B cell (primary cell): ENCODE measurements around the gene WDR70. TPM values are rescaled to one million over a fixed set of nuclear protein-coding genes. Genes with fewer than 3 reads are reported as not detected.

ENCODE experiments used
- ATAC-seq: fragments of 200-7000 bp; cut with Tn5 transposase; one replicate; pipeline ENCODE4 v1.10.0; 2021; ENCODE audit warnings: low read depth, mild to moderate bottlenecking, moderate number of reproducible peaks, moderate library complexity
- CTCF ChIA-PET: fragments of 350-600 bp; sonication (Branson Sonifier 250); formaldehyde crosslinking; loops from one replicate; lab custom pipeline; 2021; ENCODE audit warnings: antibody characterized with exemption, inconsistent platforms; lab: Charles Lee
- POLR2A ChIA-PET: fragments of 350-600 bp; sonication (Branson Sonifier 250); formaldehyde crosslinking; loops from one replicate; lab custom pipeline; 2021; ENCODE audit warnings: antibody characterized with exemption; lab: Charles Lee
- DNase-seq: peaks from one replicate; pipeline ENCODE4 v3.0.0; 2013
- H2AFZ ChIP-seq: 2 replicates; pipeline ENCODE4 v1.6.1; 2012; ENCODE audit warnings: mild to moderate bottlenecking, low read depth, low read length; ENCODE audit not compliant: insufficient read depth, poor library complexity, severe bottlenecking
- H3K27ac ChIP-seq, 2 donors: 1 replicate in 1 of 2; 2 replicates in 1 of 2; pipeline ENCODE4 v1.5.1; 2012 to 2013; ENCODE audit warnings: low read length in 2 of 2, mild to moderate bottlenecking in 2 of 2, moderate library complexity in 1 of 2
- H3K27me3 ChIP-seq, 4 experiments: fragments of 200-600 bp in 1 of 4; sonication (generic) in 1 of 4; replicated peaks in 1 of 4; 1 replicate in 2 of 4; 2 replicates in 2 of 4; pipeline versions ENCODE4 v1.6.1 to v1.7.0; 2013 to 2016; ENCODE audit warnings: low read length in 3 of 4, mild to moderate bottlenecking in 2 of 4, mixed read lengths in 1 of 4, moderate library complexity in 1 of 4; ENCODE audit not compliant: insufficient read depth in 4 of 4, control insufficient read depth in 3 of 4; ENCODE audit errors: control extremely low read depth in 1 of 4
- H3K36me3 ChIP-seq, 2 experiments: replicated peaks in 1 of 2; 1 replicate in 1 of 2; 2 replicates in 1 of 2; pipeline versions ENCODE4 v1.6.1 to v1.7.1; 2013; ENCODE audit warnings: low read length in 1 of 2; ENCODE audit not compliant: insufficient read depth in 2 of 2, control insufficient read depth in 1 of 2; ENCODE audit errors: control extremely low read depth in 1 of 2, extremely low read depth in 1 of 2
- H3K4me1 ChIP-seq, 2 donors: fragments of 200-600 bp in 1 of 2; sonication (generic) in 1 of 2; 1 replicate in 1 of 2; 2 replicates in 1 of 2; pipeline versions ENCODE4 v1.5.1 to v1.6.1; 2013 to 2017; ENCODE audit warnings: low read length in 2 of 2; ENCODE audit not compliant: control insufficient read depth in 2 of 2, insufficient read depth in 2 of 2
- H3K4me2 ChIP-seq: replicated peaks from 2 replicates; pipeline ENCODE3; 2012; ENCODE audit warnings: mild to moderate bottlenecking, low read depth, low read length; ENCODE audit not compliant: poor library complexity, severe bottlenecking
- H3K4me3 ChIP-seq, 5 experiments: fragments of 200-600 bp in 1 of 5; sonication (generic) in 1 of 5; 1 replicate in 3 of 5; 2 replicates in 2 of 5; pipeline versions ENCODE4 v1.5.1 to v1.7.0; 2011 to 2016; ENCODE audit warnings: low read length in 4 of 5, mild to moderate bottlenecking in 4 of 5, low read depth in 2 of 5, control low read depth in 1 of 5, moderate library complexity in 1 of 5; ENCODE audit not compliant: insufficient read depth in 1 of 5; ENCODE audit errors: control extremely low read depth in 1 of 5, extremely low read depth in 1 of 5
- H3K79me2 ChIP-seq: fragments of 200-600 bp; sonication (generic); one replicate; pipeline ENCODE4 v1.6.0; 2016; ENCODE audit warnings: low read length; ENCODE audit not compliant: control insufficient read depth, insufficient read depth
- H3K9ac ChIP-seq: fragments of 200-600 bp; sonication (generic); 2 replicates; pipeline ENCODE4 v1.6.1; 2017; ENCODE audit warnings: mild to moderate bottlenecking, low read length, moderate library complexity
- H3K9me3 ChIP-seq, 3 donors: one replicate each; pipeline versions ENCODE4 v1.6.1 to v1.7.1; 2013; ENCODE audit warnings: low read length in 2 of 3; ENCODE audit not compliant: control insufficient read depth in 2 of 3, insufficient read depth in 1 of 3; ENCODE audit errors: control extremely low read depth in 1 of 3
- H4K20me1 ChIP-seq: 2 replicates; pipeline ENCODE4 v1.6.0; 2012; ENCODE audit warnings: mild to moderate bottlenecking, low read length; ENCODE audit not compliant: insufficient read depth, control insufficient read depth, poor library complexity, severe bottlenecking
- H3K27ac Mint-ChIP-seq: one replicate; pipeline ENCODE4 v1.8.0; 2021; ENCODE audit warnings: mixed read lengths
- H3K27me3 Mint-ChIP-seq: one replicate; pipeline ENCODE4 v1.8.0; 2021; ENCODE audit warnings: mixed read lengths
- H3K4me1 Mint-ChIP-seq: one replicate; pipeline ENCODE4 v1.8.0; 2021; ENCODE audit warnings: mixed read lengths
- H3K4me3 Mint-ChIP-seq: one replicate; pipeline ENCODE4 v1.8.0; 2021; ENCODE audit warnings: mixed read lengths
- H3K9me3 Mint-ChIP-seq: one replicate; pipeline ENCODE4 v1.8.0; 2022; ENCODE audit warnings: mixed read lengths; ENCODE audit not compliant: insufficient read depth
- CTCF ChIP-seq: fragments of 200-600 bp; IDR thresholded peaks from one replicate; pipeline ENCODE4 v1.8.0; 2022; ENCODE audit warnings: antibody characterized with exemption, mild to moderate bottlenecking
- EZH2 ChIP-seq: IDR thresholded peaks from 2 replicates; pipeline ENCODE4 v1.6.1; 2012; ENCODE audit warnings: borderline replicate concordance, low read depth, mild to moderate bottlenecking, moderate library complexity, low read length; ENCODE audit not compliant: insufficient read depth, poor library complexity, severe bottlenecking
- WGBS: methylation state at CpG from one replicate; pipeline ENCODE4 v1.1.5; 2013; ENCODE audit warnings: missing lambda C conversion rate; ENCODE audit not compliant: insufficient coverage; 5-methylcytosine and 5-hydroxymethylcytosine counted together
- intact Hi-C: fragments of 100-400 bp; cut with micrococcal nuclease; formaldehyde crosslinking; loops from one replicate; pipeline ENCODE4 v1.10.0; 2022
- polyA plus RNA-seq: library from polyadenylated mRNA; depleted of rRNA; stranded (reverse); fragments of >200 nt; gene quantifications from 2 replicates; pipeline ENCODE4 v1.2.3, GENCODE V29; 2012
- total RNA-seq, 2 donors: library from RNA; stranded (reverse); fragments of 120-200 nt in 1 of 2; gene quantifications; 1 replicate in 1 of 2; 2 replicates in 1 of 2; pipeline versions ENCODE4 v1.2.3 to v1.2.4, GENCODE V29; 2013 to 2022

Gene WDR70
- total and polyA plus RNA-seq, 2 donors (not counting 1 experiment from before 2014, with no cell fraction given), result 12.8 to 46.8 TPM

- DNase-seq (no peak), ATAC-seq (no peak)
- H2AFZ ChIP-seq, result no peak overlapping the region
- no peak overlapping the region for H3K9ac ChIP-seq
- H3K4me2 ChIP-seq, result no peak overlapping the region
- H3K4me3 Mint-ChIP-seq, result no peak overlapping the region
- CTCF ChIA-PET, result no interaction called here
- H3K27ac ChIP-seq, result no peak overlapping the region
- intact Hi-C loops, result no loop called here
- no peaks in the 10 kb centered on the region for H4K20me1 ChIP-seq
- H3K27me3 ChIP-seq, result no peaks in the 10 kb centered on the region
- TF ChIP-seq EZH2 (no peak), CTCF (no peak)
- H3K4me1 Mint-ChIP-seq, result peaks cover 14% of the 10 kb centered on the region
- H3K27me3 Mint-ChIP-seq, result no peaks in the 10 kb centered on the region
- peaks cover 2 to 11% (median 3%) of the 10 kb centered on the region in 3 donors for H3K9me3 ChIP-seq
- H3K4me1 ChIP-seq, result no peaks in the 10 kb centered on the region
- H3K4me3 ChIP-seq, result no peak overlapping the region
- H3K36me3 ChIP-seq, result peaks cover 0 to 1% of the 10 kb centered on the region in 2 experiments
- H3K79me2 ChIP-seq, result no peaks in the 10 kb centered on the region
- peaks cover 8% of the 10 kb centered on the region for H3K9me3 Mint-ChIP-seq
- WGBS, result no CpG with 5 or more reads among the region's 1 CpG
- POLR2A ChIA-PET, result no interaction called here
- H3K27ac Mint-ChIP-seq, result no peak overlapping the region
Measured at GRCh38 chr5:37683072-37683471, 304.0 kb downstream of the WDR70 start.

- no peak for DNase-seq
- no peak overlapping the region for H3K27ac Mint-ChIP-seq
- no peak overlapping the region for H3K9ac ChIP-seq
- TF ChIP-seq EZH2 (no peak), CTCF (no peak)
- peaks cover 8% of the 10 kb centered on the region for H3K9me3 Mint-ChIP-seq
- ChIA-PET POLR2A (no interaction called here), CTCF (no interaction called here)
- H2AFZ ChIP-seq, result no peak overlapping the region
- no peaks in the 10 kb centered on the region for H3K79me2 ChIP-seq
- peaks cover 0 to 1% of the 10 kb centered on the region in 2 experiments for H3K36me3 ChIP-seq
- no peak overlapping the region for H3K4me3 Mint-ChIP-seq
- no peak overlapping the region for H3K4me2 ChIP-seq
- no peak for ATAC-seq
- H3K27me3 Mint-ChIP-seq, result no peaks in the 10 kb centered on the region
- no peaks in the 10 kb centered on the region for H4K20me1 ChIP-seq
- no peaks in the 10 kb centered on the region for H3K27me3 ChIP-seq
- H3K4me3 ChIP-seq, result no peak overlapping the region
- peaks cover 2 to 12% (median 3%) of the 10 kb centered on the region in 3 donors for H3K9me3 ChIP-seq
- no peak overlapping the region for H3K27ac ChIP-seq
- H3K4me1 Mint-ChIP-seq, result peaks cover 7% of the 10 kb centered on the region
- no peaks in the 10 kb centered on the region for H3K4me1 ChIP-seq
- intact Hi-C loops, result no loop called here
- WGBS, result 100% methylated on average over 2 of the region's 3 CpGs
Measured at GRCh38 chr5:37685211-37685610, 306.1 kb downstream of the WDR70 start.
